PC-3 (cell line): ENCODE results near the gene SAMD5. TPM values are rescaled to one million over a fixed set of nuclear protein-coding genes. Genes with fewer than 3 reads are reported as not detected.

Experiments used
- ATAC-seq: fragments of 200-7000 bp; cut with Tn5 transposase; 2 replicates; pipeline ENCODE4 v1.9.1; 2020; ENCODE audit warnings: mild to moderate bottlenecking, moderate library complexity
- BruUV-seq: library from RNA; stranded (reverse); fragments of 400-500 nt; replicated peaks from 2 replicates; lab custom pipeline; 2021; lab: Mats Ljungman, UMichigan
- CTCF ChIA-PET: fragments of 300-600 bp; sonication (Branson Sonifier 250); formaldehyde crosslinking; loops from one replicate; lab custom pipeline; 2022; ENCODE audit warnings: antibody characterized with exemption; lab: Charles Lee
- POLR2A ChIA-PET: fragments of 300-600 bp; sonication (Branson Sonifier 250); formaldehyde crosslinking; loops from one replicate; lab custom pipeline; 2022; ENCODE audit warnings: antibody characterized with exemption; ENCODE audit not compliant: unreplicated experiment; lab: Charles Lee
- DNase-seq: peaks from one replicate; pipeline ENCODE4 v3.0.0-alpha.2; 2015
- H2AFZ ChIP-seq: fragments of 300-600 bp; sonication (generic); 2 replicates; pipeline ENCODE4 v1.6.0; 2016; ENCODE audit warnings: antibody characterized with exemption, low read length
- H3F3A ChIP-seq: fragments of 300-600 bp; sonication (generic); one replicate; pipeline ENCODE4 v1.6.0; 2017; ENCODE audit warnings: antibody characterized with exemption, low read length, control low read depth, mild to moderate bottlenecking; ENCODE audit not compliant: unreplicated experiment
- H3K27ac ChIP-seq: fragments of 300-600 bp; sonication (generic); 2 replicates; pipeline ENCODE4 v1.5.1; 2016; ENCODE audit warnings: mild to moderate bottlenecking, low read length
- H3K27me3 ChIP-seq: fragments of 300-600 bp; sonication (generic); 2 replicates; pipeline ENCODE4 v1.6.1; 2016; ENCODE audit warnings: low read length, mixed read lengths
- H3K36me3 ChIP-seq: fragments of 300-600 bp; sonication (generic); 2 replicates; pipeline ENCODE4 v1.6.1; 2016; ENCODE audit warnings: low read depth, mixed run types, low read length, mixed read lengths
- H3K4me1 ChIP-seq: fragments of 300-600 bp; sonication (generic); 2 replicates; pipeline ENCODE4 v1.5.1; 2016; ENCODE audit warnings: low read length; ENCODE audit not compliant: insufficient read depth
- H3K4me2 ChIP-seq: fragments of 300-600 bp; sonication (generic); 2 replicates; pipeline ENCODE4 v1.6.0; 2016; ENCODE audit warnings: low read length
- H3K4me3 ChIP-seq: fragments of 300-600 bp; sonication (generic); 2 replicates; pipeline ENCODE4 v1.5.1; 2016; ENCODE audit warnings: mild to moderate bottlenecking, low read length, mixed read lengths
- H3K79me2 ChIP-seq: fragments of 300-600 bp; sonication (generic); 2 replicates; pipeline ENCODE4 v1.6.1; 2017; ENCODE audit warnings: low read length, mixed read lengths
- H3K9ac ChIP-seq: fragments of 300-600 bp; sonication (generic); 2 replicates; pipeline ENCODE4 v1.6.0; 2016; ENCODE audit warnings: mild to moderate bottlenecking, low read length
- H3K9me2 ChIP-seq: fragments of 300-600 bp; sonication (generic); replicated peaks from 2 replicates; pipeline ENCODE4 v1.6.1; 2016; ENCODE audit warnings: mixed run types, low read length, mixed read lengths
- H3K9me3 ChIP-seq: fragments of 300-600 bp; sonication (generic); 2 replicates; pipeline ENCODE4 v1.6.1; 2016; ENCODE audit warnings: low read length, mixed read lengths
- H4K20me1 ChIP-seq: fragments of 300-600 bp; sonication (generic); 2 replicates; pipeline ENCODE4 v1.6.1; 2016; ENCODE audit warnings: low read length, mixed read lengths
- CTCF ChIP-seq: fragments of 300-600 bp; sonication (generic); conservative IDR thresholded peaks from 2 replicates; pipeline ENCODE4 v1.5.1; 2017; ENCODE audit warnings: antibody characterized with exemption, low read depth, mild to moderate bottlenecking, low read length
- EZH2 ChIP-seq: fragments of 300-600 bp; sonication (generic); IDR thresholded peaks from one replicate; pipeline ENCODE4 v1.6.1; 2017; ENCODE audit warnings: antibody characterized with exemption, mild to moderate bottlenecking, low read length; ENCODE audit not compliant: unreplicated experiment
- EZH2phosphoT487 ChIP-seq: fragments of 300-600 bp; sonication (generic); IDR thresholded peaks from 2 replicates; pipeline ENCODE4 v1.6.1; 2018; ENCODE audit warnings: mild to moderate bottlenecking, antibody characterized with exemption, low read length, borderline replicate concordance
- intact Hi-C: fragments of 100-400 bp; cut with micrococcal nuclease; formaldehyde crosslinking; loops from 2 replicates; pipeline ENCODE4 v1.9.0; 2023
- total RNA-seq: library from RNA; depleted of rRNA; stranded (reverse); fragments of >200 nt; gene quantifications from 2 replicates; pipeline ENCODE4 v1.2.3, GENCODE V29; 2014

SAMD5 gene
- total RNA-seq, 1 experiment from 2014 or later = 1.8 TPM

DNA sequence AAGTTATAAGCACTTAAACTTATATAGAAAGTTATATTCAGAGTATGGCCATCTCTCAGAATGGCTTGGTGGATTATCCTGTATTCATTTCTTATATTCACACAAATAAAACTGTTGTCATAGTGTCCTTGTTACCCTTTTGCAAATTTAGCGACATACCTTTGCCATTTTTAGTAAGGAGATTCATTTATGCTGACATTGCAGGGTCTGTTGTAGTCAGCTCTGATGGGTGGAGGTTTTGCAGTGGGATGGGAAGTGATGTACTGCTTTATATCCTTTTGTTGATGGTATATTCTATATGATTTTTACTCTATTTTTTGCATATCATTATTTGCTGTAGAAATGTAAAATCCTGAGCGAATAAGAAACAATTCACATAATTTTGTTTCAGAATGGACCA lies 35.9 kb downstream of the SAMD5 start:
- ChIA-PET CTCF (no interaction called here), POLR2A (no interaction called here)
- Histone ChIP-seq H3K36me3 (no peaks in the 10 kb centered on the region), H3K79me2 (no peaks in the 10 kb centered on the region), H3K4me1 (peaks cover 3% of the 10 kb centered on the region; the same call in 1 of the 2 replicates), H4K20me1 (no peaks in the 10 kb centered on the region), H3K27me3 (no peaks in the 10 kb centered on the region), H3K4me2 (no peak overlapping the region), H3K27ac (no peak overlapping the region), H3K4me3 (no peak overlapping the region), H3K9me2 (no peaks in the 10 kb centered on the region), H3K9ac (no peak overlapping the region), H3K9me3 (no peaks in the 10 kb centered on the region), H2AFZ (no peak overlapping the region), H3F3A (no peaks in the 10 kb centered on the region)
- ATAC-seq (no peak), DNase-seq (no peak)
- BruUV-seq = no TSS peak
- TF ChIP-seq CTCF (no peak), EZH2 (no peak), EZH2phosphoT487 (no peak)
- intact Hi-C loops = no loop called here

GRCh38 chr6:147546501-147547368 lies 38.2 kb downstream of the SAMD5 start:
- DNase-seq = no peak

More at GRCh38 chr6:147546501-147547368, 38.2 kb downstream of the SAMD5 start:
- H4K20me1 ChIP-seq = no peaks in the 10 kb centered on the region
- H3K4me2 ChIP-seq = no peak overlapping the region
- intact Hi-C loops = no loop called here
- H2AFZ ChIP-seq = no peak overlapping the region
- no peaks in the 10 kb centered on the region for H3F3A ChIP-seq
- no peaks in the 10 kb centered on the region for H3K36me3 ChIP-seq
- H3K9me3 ChIP-seq = no peaks in the 10 kb centered on the region
- no TSS peak for BruUV-seq
- H3K4me1 ChIP-seq = no peaks in the 10 kb centered on the region
- ATAC-seq = no peak
- H3K9me2 ChIP-seq = no peaks in the 10 kb centered on the region
- no peak overlapping the region for H3K4me3 ChIP-seq
- ChIA-PET CTCF (no interaction called here), POLR2A (interaction anchor here (0.7 kb wide), 1 partner anchor 88 kb away, joined by 3 read pairs; no protein-coding TSS in a partner anchor)
- no peaks in the 10 kb centered on the region for H3K27me3 ChIP-seq
- no peaks in the 10 kb centered on the region for H3K79me2 ChIP-seq
- no peak overlapping the region for H3K9ac ChIP-seq
- TF ChIP-seq EZH2phosphoT487 = no peak
- TF ChIP-seq CTCF = no peak
- TF ChIP-seq EZH2 = no peak
- no peak overlapping the region for H3K27ac ChIP-seq
